GM12891 (cell line): ENCODE results near the gene CPTP.
A peak's percentile ranks its signal among the peaks of the same experiment; 100 is the strongest.

Source experiments
- DNase-seq: peaks from one replicate; pipeline ENCODE4 v3.0.0; 2011; ENCODE audit warnings: low spot score; ENCODE audit not compliant: insufficient read length
- FAIRE-seq: peaks from 2 replicates; lab custom pipeline; 2011; peaks lifted over from hg19 to GRCh38; lab: Jason Lieb, UNC
- PAX5 ChIP-seq: IDR thresholded peaks from 2 replicates; pipeline ENCODE4 v1.6.1; 2011; ENCODE audit warnings: low read length, moderate library complexity, mild to moderate bottlenecking; ENCODE audit not compliant: insufficient read depth, severe bottlenecking
- POLR2A ChIP-seq: IDR thresholded peaks from 2 replicates; pipeline ENCODE4 v1.6.1; 2011; ENCODE audit warnings: low read depth, low read length, control low read depth
- POLR2AphosphoS5 ChIP-seq: IDR thresholded peaks from 2 replicates; pipeline ENCODE4 v1.6.1; 2011; ENCODE audit warnings: low read depth, low read length, control low read depth
- POU2F2 ChIP-seq: IDR thresholded peaks from 2 replicates; pipeline ENCODE4 v1.6.1; 2011; ENCODE audit warnings: low read depth, mild to moderate bottlenecking, control low read depth, low read length, moderate library complexity
- SPI1 ChIP-seq: IDR thresholded peaks from 2 replicates; pipeline ENCODE4 v1.6.1; 2011; ENCODE audit warnings: low read depth, low read length, control low read depth
- TAF1 ChIP-seq: IDR thresholded peaks from 2 replicates; pipeline ENCODE4 v1.6.1; 2011; ENCODE audit warnings: low read depth, low read length, control low read depth

The CPTP gene

DNA sequence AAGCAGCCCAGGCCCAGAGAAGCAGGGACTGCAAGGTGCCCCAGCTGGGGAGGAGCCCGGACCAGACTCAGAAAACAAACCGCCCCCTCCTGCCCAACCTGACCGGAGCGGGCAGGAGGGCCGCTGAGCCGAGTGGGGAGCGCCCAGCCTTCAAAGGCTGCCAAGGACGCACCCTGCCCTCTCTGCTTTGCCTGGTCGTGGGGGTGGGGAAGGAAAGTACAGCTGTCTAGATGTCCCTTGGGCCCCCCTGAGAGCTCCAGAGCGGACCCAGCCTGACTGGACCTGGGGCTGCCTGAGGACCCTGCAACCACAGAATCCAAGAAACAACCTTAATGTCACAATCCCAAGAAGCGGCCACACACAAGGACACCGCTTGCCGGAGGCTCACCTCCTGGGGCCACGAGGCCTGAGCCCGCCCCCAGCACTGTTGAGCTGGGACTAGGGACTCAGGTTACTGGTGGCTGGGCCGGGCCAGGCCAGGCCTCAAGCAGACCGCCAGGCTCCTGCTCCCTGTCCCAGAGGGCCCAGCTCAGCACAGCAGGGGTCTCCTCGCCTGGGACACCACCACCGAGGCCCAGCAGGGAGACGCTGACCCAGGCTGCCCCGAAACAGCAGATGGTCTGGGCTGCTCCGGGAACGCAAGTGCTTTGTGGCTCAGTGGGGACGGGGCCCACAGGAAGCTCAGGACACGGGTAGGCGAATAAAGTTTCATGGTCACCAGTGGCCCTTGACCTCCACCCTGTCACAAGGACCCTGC, 23.2 kb downstream of the CPTP start:
- no peak for TF ChIP-seq POU2F2
- FAIRE-seq (no peak), DNase-seq (no peak)

DNA sequence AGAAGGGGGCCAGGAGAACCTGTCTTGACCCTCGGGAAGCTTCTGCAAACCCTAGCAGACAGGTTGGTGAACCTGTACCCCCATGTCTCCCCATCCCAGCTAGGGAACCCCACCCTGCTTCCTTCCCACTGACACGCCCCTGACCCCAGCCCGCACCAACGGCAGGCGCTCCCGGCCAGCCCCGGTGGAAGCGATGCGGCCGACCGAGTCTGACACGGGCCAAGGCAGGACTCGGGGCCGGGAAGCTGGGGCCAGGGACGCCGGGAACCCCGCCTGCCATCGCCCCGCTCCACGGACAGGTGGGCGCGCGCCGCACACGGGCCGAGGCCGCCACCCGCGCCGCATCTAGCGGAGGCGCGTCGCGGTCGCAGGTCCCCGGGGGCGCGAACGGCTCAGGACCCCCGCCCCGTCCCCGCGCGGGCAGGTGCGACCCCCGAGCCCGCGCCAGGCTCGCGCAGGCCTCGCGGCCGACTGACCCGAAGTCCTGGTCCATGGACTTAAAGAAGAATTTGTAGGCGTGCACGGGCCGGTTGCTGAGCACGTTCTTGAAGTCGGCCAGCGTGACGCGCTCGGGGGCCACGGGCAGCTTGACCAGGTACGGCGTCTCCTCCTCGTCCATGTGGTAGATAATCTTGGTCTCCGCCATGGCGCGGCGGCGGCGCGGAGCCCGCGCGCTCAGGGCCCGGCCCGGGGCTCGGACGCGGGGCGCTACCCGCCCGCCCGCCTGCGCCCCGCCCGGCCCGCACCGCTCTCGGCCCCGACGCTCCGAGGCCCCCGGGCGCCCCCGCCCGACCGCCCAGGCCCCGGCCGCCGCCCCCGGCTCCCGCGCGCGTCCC, 24.0 kb downstream of the CPTP start:
- no peak for DNase-seq
- peak; percentile 66 for FAIRE-seq
- TF ChIP-seq POLR2AphosphoS5 (no peak), POLR2A (no peak), PAX5 (peak; percentile 67)

DNA sequence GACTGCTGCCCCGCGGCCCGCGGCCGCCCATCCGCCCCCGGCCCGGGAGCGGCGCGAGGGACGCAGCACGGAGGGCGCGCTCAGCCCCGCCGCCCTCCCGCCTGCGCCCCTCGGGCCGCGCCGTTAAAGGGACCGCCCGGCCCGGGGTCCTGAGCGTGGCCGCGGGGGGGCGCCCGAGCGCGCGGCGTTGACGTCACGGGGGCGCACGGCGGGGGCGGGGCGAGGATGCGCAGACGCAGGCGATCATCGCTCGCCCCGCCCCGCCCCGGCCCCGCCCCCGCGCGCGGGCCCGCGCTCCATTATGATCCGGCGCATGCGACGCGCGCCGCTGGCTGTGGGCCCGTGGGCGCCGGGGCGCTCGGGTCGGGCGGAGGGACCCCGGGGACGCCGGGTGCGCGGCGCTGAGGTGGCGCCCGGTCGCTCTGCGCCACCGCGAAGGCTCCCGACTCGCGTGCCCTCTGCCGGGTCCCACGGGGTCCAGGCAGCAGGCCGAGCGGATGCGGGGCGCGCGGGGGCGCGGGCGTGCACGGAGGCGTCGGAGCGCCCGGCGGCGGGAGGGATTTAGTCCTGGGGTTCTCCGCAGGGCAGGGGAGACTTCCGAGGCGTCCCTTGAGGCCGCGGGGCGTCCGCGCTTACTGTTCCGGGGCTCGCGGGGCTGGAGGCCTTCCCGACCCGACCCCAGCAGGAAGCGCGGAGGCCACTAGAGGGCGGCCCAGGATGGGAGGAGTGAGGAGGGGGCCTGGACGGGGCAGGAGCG, 24.8 kb downstream of the CPTP start, which contains the start of gene DVL1:
Gene DVL1, minus strand, starts transcription at position 163 of the 757 bp plus-strand sequence. CDS start 353 bp downstream, outside the sequence.
- DNase-seq = peak; percentile 97
- TF ChIP-seq POLR2AphosphoS5 (peak; percentile 33; the same call in 1 of the 2 replicates), SPI1 (no peak)
- FAIRE-seq = peak; percentile 82

DNA sequence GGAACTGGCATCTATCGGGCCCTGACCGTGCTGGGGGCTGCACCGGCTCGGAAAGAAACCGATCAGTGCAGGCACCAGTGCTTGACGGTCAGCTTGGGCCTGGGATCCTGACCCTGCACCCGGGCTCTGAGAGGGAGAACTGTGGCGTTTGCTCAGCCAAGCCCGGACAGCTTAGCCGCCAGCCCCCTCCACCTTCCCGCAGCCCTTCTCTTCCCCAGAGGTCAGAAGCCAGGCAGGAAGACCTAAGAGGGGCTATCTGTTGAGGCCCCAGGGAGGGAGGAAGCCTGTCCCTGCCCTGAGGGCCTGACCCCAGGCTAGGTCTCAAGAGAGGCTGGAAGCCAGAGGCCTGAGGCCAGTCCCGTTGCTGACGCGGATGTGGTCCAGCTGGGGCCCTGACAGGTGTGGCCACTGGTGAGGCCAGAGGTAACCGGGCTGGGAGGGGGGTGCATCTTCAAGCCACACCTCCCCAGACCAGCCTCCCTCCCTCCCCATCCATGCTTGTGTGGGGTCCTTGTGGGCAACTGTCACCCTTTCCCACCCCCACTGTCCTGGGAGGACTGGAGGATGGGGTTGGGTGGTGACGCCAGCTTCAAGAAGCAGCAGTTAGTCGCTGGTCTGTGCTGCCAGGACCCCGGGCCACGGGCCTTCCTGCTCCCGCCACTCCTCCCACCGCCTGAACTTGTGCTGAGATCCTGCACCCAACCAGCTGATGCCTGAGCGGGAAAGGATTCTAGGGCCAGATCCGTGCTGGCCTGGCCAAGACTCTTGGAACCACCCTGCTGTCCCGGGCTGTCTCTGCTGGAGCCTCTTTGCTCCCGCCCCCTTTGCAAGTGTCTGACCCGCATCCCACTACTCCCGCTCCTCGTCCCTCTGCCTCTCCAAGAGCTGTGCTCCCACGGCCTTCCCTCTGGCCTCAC, 27.2 kb downstream of the CPTP start:
- FAIRE-seq (no peak), DNase-seq (no peak)
- TF ChIP-seq POLR2AphosphoS5 (no peak), POU2F2 (no peak), PAX5 (no peak), POLR2A (no peak), SPI1 (no peak), TAF1 (no peak)

DNA sequence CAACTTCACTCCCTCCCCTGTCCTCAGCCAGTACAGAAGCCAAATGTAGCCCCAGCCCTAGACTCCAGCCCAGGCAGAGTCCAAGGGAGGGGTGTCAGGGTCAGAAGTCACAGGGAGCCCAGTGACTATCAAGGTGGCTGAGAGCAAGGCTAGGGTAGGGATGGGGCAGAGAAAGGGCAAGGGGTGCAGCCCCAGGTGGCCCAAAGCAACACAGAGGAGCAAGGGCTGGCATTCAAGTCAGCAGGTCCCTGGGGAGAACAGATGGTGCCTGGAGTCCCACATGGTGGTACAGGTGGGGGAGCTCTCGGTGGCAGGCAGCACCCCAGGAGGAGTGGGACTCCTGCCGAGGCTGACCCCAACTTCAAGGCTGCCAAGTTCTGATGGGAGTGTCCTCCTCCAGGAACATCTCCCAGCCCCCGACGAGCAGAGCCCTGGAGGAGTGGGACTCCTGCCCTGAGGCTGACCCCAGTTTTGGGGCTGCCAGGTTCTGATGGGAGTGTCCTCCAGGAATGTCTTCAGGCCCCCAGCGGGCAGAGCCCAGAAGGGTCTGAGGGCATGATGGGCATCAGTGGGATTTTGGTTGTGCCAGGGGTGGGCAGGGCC, 28.3 kb downstream of the CPTP start:
- FAIRE-seq (no peak), DNase-seq (no peak)
- TF ChIP-seq POLR2A (no peak), TAF1 (no peak)

DNA sequence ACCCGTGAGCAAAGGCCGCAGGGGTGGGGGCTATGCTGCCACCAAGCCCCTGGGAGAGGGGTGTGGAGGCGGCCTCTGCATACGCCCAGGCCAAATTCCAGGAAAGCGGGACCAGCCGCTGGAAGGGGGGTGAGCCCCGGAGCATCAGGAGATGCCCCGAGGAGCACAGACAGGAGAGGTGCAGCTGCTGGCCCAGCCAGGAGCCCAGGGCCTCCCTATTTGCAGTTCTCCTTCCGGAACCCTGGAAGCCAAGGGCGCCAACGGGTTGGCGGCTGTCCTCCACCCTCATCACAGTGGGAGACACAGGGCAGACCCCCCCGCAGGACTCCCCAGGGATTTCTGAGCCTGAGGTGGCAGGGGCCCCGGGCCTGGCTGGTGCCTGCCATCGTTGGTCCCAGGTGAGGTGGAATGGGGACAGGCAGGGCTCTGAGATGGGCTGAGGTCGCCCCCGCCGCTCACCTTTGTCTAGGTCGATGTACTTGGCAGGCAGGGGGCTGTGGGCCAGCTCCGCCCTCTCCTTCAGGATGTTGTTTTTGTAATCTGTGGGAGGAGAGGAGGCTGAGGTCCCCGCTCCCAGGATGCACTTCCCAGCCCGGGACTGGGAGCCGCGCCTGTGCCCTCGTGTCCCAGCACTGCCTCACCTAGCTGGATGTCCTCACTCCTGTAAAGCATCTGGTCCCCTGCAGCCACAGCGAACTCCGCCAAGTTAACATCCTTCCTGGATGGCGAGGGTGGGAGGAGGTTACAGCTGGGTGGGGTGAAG, 29.0 kb downstream of the CPTP start:
- FAIRE-seq (no peak), DNase-seq (no peak)
- TF ChIP-seq POLR2A (no peak), POU2F2 (no peak), SPI1 (no peak), PAX5 (no peak), POLR2AphosphoS5 (no peak), TAF1 (no peak)

DNA sequence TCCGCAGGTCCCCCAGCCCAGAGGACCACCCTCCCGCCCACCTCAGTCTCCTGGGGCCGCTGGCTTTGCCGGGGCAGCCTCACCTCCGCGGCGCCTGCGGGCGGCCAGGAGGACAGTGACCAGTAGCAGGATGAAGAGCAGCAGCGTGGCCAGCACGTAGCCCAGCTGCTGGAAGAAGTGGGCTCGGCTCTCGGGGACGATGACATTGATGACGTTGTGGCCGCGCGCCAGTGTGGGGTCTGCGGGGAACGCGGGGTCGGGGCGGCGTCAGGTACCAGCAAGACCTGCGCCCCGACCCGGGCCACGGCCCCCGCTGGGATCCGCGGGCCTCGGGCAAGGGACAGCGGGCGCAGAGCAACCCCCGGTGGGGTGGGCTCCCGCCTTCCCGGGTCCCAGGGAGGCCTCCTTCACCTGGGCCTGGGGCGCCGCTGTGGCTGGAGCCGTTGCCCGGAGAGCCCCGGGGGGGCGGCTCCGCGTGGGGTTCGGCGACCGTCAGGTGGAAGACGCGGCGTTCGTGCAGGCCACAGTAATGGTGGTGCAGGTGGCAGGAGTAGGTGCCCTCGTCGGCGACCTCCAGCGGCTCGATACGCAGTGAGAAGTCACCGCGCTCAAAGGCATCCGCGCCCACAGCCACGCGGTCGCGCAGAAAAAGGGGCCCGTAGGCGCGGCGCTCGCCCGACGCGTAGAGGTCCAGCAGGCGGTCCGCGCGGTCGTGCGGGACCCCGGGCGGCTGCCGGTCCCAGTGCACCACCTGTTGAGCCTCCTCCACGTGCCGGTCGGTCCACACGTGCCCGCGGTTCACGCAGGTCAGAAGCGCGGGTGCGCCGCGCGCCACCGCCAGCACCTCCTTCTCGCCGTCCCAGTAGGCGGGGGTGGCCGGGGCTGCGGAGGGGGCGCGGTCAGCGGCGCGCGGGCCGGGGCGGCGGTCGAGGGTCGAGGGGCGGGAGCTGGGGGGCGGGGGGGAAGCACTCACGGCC, 30.0 kb downstream of the CPTP start:
- TF ChIP-seq PAX5 (no peak), POLR2AphosphoS5 (no peak), POLR2A (no peak), SPI1 (no peak), POU2F2 (no peak), TAF1 (no peak)
- no peak for DNase-seq
- no peak for FAIRE-seq

DNA sequence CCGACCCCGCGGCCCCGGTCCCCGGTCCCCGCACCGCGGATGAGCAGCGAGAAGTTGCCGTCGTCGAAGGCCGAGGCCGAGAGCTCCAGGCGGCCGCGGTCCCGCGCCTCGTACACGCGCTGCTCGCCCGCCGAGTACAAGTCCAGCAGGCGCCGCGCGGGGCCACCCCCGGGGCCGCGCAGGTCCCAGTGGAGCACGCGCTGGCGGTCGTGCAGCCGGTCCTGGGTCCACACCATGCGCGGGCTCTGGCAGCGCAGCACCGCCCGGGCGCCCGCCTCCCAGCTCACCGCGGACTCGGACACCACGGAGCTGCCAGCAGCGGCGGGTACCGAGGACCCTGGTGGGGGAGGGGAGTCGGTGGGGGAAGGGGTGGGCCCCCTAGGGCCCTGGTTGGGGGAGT, 30.8 kb downstream of the CPTP start:
- no peak for TF ChIP-seq PAX5
- TF ChIP-seq TAF1 = no peak
- no peak for TF ChIP-seq POU2F2
- no peak for TF ChIP-seq SPI1
- TF ChIP-seq POLR2A = no peak
- no peak for TF ChIP-seq POLR2AphosphoS5
- FAIRE-seq (no peak), DNase-seq (no peak)
